Esophagus muscularis mucosa (tissue), 4 donors: Measurements from ENCODE around the gene PCBP3.

Source experiments
- EP300 ChIP-seq: sonication (generic); formaldehyde crosslinking; IDR thresholded peaks from one replicate; pipeline ENCODE4 v1.6.1; 2017; ENCODE audit warnings: antibody characterized with exemption
- POLR2A ChIP-seq: fragments of 450-650 bp; IDR thresholded peaks from one replicate; pipeline ENCODE4 v1.6.1; 2017; ENCODE audit warnings: antibody characterized with exemption, moderate library complexity, mild to moderate bottlenecking, low read depth
- POLR2AphosphoS5 ChIP-seq, 2 donors: sonication (generic); formaldehyde crosslinking; IDR thresholded peaks; one replicate each; pipeline ENCODE4 v1.6.1; 2017; ENCODE audit warnings: antibody characterized with exemption in 2 of 2
- TF ChIP-seq, protein P1 (sequence below), 3 experiments: fragments of 200-600 bp in 2 of 3; fragments of 450-650 bp in 1 of 3; sonication (generic) in 2 of 3; IDR thresholded peaks; one replicate each; pipeline ENCODE4 v1.5.1; 2017 to 2019; ENCODE audit warnings: antibody characterized with exemption in 3 of 3, mild to moderate bottlenecking in 2 of 3, moderate library complexity in 1 of 3

DNA sequence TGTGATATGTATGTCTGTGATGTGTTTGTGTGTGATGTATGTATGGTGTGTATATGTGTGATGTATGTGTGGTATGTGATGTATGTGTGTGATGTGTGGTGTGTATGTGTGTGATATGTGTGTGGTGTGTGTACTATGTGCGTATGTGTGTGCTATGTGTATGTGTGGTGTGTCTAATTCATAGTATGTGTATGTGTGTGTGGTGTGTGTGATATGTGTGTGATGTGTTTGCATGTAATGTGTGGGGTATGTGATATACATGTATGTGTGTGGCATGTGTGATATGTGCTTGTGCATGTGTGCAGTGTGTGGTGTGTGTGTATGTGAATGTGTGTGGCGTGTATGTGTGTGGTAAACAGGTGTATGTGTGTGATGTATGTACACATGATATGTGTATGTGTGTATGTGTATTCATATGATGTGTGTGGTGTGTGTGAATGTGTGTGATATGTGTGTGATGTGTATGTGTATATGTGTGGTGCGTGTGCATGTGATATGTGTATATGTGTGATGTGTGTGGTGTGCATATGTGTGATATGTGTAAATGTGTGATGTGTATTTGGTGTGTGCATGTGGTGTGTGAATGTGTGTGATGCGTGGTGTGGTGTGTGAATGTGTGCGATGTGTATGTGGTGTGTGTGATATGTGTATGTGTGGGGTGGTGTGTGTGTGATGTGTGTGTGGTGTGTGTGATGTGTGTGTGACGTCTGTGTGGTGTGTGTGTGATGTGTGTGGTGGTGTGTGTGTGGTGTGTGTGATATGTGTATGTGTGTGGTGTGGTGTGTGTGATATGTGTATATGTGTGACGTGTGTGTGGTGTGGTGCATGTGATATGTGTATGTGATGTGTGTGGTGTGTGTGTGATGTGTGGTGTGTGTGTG, 8.0 kb upstream of the PCBP3 start:
- TF ChIP-seq, protein P1, sequence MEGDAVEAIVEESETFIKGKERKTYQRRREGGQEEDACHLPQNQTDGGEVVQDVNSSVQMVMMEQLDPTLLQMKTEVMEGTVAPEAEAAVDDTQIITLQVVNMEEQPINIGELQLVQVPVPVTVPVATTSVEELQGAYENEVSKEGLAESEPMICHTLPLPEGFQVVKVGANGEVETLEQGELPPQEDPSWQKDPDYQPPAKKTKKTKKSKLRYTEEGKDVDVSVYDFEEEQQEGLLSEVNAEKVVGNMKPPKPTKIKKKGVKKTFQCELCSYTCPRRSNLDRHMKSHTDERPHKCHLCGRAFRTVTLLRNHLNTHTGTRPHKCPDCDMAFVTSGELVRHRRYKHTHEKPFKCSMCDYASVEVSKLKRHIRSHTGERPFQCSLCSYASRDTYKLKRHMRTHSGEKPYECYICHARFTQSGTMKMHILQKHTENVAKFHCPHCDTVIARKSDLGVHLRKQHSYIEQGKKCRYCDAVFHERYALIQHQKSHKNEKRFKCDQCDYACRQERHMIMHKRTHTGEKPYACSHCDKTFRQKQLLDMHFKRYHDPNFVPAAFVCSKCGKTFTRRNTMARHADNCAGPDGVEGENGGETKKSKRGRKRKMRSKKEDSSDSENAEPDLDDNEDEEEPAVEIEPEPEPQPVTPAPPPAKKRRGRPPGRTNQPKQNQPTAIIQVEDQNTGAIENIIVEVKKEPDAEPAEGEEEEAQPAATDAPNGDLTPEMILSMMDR (IDR thresholded peaks at IDR 0.05): no peak
- TF ChIP-seq POLR2AphosphoS5 (IDR thresholded peaks at IDR 0.05) (no peak), EP300 (no peak), POLR2A (no peak)
